GM21528 (cell line): ENCODE data around the gene ANKRD9.
"Not testable (repeated sequence)": the region's sequence is repeated elsewhere in the genome, so short reads cannot be mapped to it uniquely, and the experiment has no call there.

Experiments
- ATAC-seq: cut with Tn5 transposase; IDR thresholded peaks from one replicate; pipeline ENCODE4 v1.9.1; 2021; ENCODE audit warnings: mild to moderate bottlenecking, moderate library complexity; ENCODE audit not compliant: unreplicated experiment, low FRiP score

Gene ANKRD9

GRCh38 chr14:102538602-102539543, 29.3 kb upstream of the ANKRD9 start:
- no peak for ATAC-seq

GRCh38 chr14:102537981-102538601, 28.5 kb upstream of the ANKRD9 start:
- ATAC-seq = no peak

- ATAC-seq = no peak
Observed at GRCh38 chr14:102532204-102532658, 22.7 kb upstream of the ANKRD9 start.

GRCh38 chr14:102530828-102531478, 21.4 kb upstream of the ANKRD9 start:
- no peak for ATAC-seq

DNA sequence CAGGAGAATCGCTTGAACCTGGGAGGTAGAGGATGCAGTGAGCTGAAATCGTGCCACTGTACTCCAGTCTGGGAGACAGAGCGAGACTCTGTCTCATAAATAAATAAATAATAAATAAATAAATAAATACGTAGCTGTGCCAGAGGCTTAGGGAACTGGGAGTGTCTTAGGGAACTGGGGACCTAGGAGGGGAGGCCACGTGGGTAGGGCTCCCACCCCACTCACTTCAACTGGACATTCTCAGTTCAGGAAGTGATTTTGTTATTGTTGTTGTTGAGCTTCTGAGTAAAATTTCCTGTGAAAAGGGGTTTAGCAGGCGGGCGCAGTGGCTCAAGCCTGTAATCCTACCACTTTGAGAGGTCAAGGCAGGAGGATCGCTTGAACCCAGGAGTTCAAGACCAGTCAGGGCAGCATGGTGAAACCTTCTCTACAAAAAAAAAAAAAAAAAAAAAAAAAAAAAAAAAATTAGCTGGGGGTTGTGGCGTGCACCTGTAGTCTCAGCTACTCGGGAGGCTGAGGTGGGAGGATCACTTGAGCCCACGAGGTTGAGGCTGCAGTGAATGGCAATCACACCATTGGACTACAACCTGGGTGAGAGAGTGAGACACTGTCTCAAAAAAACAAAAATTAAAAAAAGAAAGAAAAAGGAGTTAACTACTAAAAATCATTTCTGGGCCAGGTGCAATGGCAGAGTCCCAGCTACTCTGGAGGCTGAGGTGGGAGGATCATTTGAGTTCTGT, 19.0 kb upstream of the ANKRD9 start:
- ATAC-seq = no peak

- ATAC-seq = no peak
Observed at GRCh38 chr14:102525929-102526497, 16.4 kb upstream of the ANKRD9 start.

- peak; percentile 17 for ATAC-seq
Observed at GRCh38 chr14:102525219-102525928, 15.8 kb upstream of the ANKRD9 start.

DNA sequence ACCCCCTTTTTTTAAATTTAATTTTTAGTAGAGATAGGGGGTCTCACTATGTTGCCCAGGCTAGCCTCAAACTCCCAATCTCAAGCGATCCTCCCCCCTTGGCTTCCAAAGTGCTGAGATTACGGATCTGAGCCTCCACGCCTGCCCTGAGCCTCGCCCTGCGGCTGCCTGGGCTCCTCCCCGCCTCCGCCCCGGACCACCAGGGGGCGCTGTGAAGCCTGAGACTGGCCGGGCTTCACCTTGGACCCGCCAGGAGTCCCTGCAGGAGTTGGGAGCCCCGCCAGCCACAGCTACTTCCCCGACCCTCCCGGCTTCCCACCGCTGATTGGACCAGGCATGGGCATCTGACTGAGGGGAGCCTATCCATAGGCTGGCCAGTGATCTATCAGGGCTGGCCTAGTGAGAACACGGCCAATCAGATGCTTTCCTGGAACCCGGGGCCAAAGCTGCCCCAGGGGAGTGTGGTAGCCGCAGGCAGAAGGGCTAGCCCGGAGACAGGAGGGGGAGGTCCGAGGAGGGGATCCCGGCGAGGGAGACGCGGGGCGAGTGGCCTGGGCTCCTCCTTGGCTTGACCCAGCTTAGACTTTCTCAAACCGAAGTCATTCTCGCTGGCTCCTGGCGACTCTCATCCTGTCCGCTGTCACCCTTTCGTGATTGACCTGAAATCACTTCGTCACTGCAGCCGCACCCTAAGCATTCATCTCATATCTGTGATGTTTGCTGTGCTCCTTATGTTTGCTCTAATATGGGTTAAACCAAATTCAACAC, 15.1 kb upstream of the ANKRD9 start:
- ATAC-seq = peak; percentile 94

- peak; percentile 12 for ATAC-seq
Observed at GRCh38 chr14:102523569-102524450, 14.2 kb upstream of the ANKRD9 start.

DNA sequence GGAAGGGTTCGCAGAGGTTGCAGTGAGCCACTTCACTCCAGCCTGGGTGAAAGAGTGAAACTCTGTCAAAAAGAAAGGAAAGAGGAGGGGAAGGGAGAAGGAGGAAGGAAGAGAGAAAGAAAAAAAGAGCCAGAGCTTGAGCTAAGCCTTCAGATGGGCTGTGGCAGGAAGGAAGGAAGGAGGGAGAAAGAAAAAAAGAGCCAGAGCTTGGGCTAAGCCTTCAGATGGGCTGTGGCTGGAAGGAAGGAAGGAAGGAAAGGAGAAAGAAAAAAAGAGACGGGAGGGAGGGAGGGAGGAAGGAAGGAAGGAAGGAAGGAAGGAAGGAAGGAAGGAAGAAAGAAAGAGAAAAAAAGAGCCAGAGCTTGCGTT, 13.6 kb upstream of the ANKRD9 start:
- no peak for ATAC-seq

DNA sequence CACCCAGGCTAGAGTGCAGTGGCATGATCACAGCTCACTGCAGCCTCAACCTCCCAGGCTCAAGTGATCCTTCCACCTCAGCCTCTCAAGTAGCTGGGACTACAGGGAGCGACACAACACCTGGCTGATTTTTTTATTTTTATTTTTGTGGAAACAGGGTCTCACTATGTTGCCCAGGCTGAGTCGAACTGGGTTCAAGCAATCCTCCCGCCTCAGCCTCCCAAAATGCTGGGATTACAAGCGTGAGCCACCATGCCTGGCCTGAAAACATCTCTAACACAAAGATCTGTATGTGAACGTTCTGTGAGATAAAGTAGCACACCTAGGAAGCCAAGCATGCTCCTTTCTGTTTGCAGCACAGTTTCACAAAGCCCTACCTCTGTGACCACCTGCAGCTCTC, 10.1 kb upstream of the ANKRD9 start:
- ATAC-seq = not testable (repeated sequence)

- no peak for ATAC-seq
Observed at GRCh38 chr14:102518063-102518648, 8.6 kb upstream of the ANKRD9 start.

DNA sequence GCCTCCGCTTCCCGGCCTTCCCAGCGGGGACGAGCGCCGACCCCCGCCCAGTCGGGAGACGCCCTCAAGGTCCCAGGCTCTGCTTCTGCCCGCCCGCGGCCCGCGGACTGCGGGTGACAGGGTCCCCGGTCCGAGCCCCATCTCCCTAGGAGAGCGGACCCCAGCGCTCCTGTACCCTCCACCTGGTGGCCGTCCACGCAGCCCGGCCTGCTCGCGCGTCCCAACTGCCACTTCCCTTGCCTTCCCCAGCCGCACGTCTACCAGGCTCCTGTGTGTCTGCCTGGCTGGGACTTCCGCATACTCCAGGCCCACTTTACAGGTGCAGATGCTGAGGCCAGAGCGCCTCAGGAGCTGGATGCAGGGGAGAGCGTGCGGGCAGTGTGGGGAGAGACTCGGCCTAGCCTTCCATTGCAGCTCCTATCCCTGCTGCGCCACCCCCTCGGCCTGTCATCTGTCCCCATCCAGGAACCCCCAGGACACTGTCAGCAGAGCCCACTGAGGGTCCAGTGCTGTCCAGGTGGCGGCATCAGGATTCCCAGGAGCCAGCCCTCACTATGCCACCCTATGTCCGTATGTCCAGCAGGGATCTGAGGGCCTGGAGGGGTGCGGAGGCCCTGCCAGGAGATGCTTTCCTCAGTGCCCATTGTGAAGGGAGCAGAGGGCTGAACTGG, 8.0 kb upstream of the ANKRD9 start:
- no peak for ATAC-seq

GRCh38 chr14:102516531-102517391, 7.2 kb upstream of the ANKRD9 start:
- ATAC-seq = peak; percentile 70

GRCh38 chr14:102514987-102515733, 5.6 kb upstream of the ANKRD9 start:
- ATAC-seq = no peak
